T-helper 9 cell (primary cell): ENCODE results near the gene BRSK1.

ENCODE experiments used
- DNase-seq: peaks from one replicate; pipeline ENCODE4 v3.0.0-alpha.2; 2020

Gene BRSK1

DNA sequence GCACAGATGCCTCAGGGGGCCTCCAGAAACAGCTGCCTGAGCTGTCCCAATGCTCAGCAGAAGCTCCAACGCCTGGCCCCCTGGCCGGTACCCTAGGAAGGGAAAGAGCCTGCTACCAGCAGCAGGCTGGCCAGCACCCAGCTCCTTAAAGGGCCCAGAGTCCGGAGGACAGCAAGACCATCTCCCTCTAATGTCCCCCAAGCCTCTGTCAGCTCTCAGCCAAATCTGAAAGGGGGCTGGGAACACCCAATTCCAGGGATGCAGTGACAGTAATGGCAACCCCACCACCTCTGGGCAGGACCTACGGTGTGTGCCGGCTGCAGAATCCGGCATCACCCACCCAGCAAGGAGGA lies 29.2 kb upstream of the BRSK1 start:
- no peak for DNase-seq

DNA sequence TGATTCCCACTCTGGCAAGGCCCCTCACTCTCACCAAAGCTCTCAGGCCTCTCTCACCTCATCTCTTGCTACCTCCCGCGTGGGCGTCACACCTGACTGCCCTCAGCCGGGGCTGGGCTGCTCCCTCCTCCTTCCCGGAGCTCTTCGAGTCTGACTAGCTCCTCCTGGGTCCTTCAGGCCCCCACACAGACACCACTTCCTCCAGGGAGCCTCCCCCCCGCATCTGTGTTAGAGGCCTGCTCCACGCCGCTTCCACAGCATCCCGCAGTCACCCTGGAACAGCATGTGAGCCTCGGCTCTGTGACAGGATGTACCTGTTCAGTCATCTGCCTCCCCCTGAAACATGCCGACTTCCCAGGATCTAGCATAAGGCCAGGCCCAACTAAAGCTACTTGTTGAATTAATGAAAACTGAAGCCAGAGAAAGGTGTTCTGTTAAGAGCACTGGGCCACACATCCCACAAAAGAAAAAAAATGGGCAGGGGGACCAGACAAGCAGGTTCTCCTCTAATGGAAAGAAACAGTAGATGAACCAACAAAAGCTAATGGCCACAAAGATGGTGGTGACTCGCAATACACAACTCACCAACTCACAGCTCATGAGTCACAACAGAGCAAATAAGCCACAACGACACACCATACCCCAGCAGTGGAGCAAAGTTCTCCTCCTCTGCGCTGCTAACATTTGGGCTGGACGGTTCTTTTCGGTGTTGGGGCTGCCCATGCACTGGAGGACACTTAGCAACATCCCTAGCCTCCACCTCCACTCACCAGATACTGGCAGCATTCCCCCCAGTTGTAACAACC lies 28.0 kb upstream of the BRSK1 start:
- peak; percentile 22 for DNase-seq

DNA sequence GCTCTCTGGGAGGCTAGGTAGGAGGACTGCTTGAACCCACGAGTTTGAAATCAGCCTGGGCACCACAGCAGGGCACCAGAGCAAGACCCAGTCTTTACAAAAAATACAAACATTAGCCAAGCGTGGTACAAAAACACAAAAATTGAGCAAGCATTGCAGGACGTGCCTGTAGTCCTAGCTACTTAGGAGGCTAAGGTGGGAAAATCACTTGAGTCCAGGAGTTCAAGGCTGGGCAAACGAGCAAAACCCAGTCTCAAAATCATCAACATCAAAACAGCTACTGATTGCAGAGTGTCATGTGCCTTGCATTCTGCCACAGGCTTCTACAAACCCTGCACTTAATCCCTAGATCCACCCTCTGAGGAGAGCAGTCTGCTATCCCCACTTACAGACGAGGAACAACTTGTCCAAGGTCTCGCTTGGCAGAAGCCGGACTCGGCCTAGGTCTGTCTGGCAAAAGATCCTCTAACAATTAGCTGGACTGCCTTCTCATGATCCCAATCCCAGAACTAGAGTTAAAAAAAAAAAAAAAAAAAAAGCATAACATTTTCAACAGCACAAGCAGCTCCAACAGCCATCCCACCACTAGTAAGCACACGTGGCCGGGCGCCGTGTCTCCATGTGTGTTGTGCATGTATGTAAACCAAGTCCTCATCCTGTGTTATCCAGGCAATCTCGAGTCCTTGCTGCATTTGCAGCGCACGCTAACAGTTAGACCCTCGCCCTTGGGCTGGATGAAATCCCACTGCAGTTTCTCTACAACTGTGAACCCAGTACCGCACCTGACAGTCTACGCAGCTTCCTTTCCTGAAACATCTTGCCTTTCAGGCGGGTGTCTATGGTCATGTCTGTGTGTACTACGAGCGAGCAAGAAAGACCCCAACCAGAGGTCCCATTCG lies 27.0 kb upstream of the BRSK1 start:
- no peak for DNase-seq

DNA sequence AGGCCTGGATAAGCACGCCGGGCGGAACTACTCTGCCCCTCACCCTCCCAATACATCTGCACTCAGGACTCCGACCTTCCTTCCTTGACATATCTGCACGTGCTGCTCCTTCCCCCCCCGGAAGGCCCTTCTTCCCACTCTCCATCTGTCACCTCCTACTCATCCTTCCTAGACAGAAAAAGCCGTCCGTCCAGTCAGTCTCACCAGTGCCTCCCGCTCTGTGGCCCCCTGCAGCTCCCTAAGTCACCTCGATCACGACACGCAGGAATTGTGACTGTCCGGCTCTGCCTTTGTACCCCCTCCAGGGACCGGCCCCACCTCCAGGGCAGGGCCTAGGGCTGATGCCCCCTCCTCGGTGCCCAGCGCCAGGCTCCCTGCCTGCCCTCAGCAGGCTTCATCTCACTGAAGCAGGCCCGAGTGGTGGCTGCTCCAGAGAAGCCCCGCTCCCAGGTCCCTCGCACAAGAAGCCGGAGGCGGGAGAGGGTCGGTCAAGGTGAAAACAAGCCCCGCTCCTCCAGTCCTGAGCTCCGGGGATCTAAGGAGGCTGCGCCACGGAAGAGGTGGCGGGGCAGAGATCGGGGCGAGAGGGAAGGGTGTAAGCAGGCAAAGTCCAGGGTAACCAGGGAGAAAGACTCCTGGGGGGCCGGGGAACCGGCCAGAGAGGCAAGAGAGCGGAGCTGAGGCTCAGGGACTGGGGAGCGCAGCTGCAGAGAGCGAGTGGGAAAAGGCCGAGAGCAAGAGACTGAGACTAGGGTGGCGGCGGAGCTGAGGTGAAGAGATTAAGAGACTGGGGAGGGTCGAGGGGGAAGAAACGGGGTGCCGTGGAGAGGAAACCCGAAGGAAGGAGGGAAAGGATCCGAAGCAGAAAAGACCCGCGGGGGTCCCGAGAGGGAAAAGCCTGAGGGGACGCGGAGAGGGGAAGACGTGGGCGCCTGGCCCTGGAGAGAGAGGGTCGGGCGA lies 26.1 kb upstream of the BRSK1 start:
- DNase-seq, result peak; percentile 13

DNA sequence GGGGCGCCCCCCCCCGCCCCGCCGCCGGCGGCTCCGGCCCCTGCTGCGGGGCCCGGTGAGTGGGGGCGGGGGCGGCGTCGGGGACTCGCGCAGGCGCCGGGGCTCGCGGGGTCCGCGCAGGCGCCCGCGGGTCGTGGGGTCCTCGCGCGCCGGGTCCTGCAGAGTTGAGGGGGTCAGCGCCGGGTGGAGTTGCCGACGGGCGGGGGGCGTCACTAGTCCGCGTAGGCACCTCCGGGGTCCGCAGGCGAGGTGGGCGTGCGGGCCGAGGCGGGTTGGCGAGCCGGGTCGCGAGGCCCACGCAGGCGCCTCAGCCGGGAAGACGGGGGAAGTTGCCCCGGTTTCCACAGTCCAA lies 25.3 kb upstream of the BRSK1 start:
- DNase-seq, result peak; percentile 39

DNA sequence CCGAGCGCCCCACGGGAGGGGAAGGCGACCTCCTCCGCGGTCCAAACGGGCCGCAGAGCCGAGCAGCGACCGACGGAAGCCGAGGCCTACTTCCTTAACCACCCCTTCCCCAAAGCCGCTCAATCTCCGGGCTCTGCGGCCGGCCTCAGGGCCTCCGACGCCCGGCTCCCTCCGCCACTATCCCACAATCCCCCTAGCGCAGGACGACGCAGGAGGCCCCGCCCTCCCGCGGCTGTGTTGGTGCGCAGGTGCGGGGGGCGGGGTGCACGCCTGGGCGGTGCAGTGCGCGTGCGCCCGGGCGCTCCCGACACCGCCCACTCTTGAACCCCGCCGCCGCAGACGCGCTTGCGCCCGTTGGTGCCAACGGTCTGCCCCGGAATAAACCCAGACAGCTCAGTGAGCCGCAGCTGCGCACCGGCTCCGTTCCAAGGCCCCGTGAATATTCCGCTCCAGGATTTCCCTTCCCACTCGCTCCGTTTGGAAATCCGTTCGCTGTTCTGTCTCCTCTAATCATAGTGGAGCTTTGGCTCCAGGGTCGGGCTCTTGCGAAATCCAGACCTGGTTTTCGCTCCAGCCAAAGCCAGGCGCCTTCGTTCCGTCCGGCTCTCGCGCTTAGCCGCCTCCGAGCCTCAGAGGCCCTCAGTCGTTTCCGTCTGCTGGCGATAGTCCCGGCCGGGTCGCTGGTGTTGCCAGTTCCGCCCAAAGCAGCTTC lies 24.8 kb upstream of the BRSK1 start, which contains the start of gene PPP6R1:
Gene PPP6R1 (minus strand): TSS at position 190 of the 712 bp plus-strand sequence. CDS start 11,914 bp downstream, outside the sequence.
- DNase-seq, result peak; percentile 89

DNA sequence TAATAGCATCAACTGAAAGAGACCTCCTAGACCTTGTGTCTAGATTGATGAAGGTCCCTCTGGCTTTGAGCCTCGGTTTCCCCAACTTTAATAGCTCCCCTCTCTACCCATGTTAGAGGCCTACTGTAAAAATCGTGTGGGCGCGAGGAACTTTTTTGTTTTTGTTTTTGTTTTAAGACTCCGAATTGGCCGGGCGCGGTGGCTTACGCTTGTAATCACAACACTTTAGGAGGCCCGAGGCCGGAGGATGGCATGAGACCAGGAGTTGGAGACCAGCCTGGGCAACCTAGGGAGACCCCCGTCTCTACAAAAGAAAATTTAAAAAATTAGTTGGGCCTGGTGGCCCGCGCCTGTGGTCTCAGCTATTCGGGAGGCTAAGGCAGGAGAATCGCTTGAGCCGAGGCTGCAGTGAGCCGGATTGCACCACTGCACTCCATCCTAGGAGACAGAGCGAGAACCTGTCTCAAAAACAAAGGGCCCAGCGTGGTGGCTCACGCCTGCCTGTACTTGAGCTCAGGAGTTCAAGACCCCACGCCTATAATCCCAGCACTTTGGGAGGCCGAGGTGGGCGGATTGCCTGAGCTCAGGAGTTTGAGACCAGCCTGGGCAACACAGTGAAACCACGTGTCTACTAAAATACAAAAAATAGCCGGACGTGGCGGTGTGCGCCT lies 24.1 kb upstream of the BRSK1 start:
- DNase-seq, result no peak

DNA sequence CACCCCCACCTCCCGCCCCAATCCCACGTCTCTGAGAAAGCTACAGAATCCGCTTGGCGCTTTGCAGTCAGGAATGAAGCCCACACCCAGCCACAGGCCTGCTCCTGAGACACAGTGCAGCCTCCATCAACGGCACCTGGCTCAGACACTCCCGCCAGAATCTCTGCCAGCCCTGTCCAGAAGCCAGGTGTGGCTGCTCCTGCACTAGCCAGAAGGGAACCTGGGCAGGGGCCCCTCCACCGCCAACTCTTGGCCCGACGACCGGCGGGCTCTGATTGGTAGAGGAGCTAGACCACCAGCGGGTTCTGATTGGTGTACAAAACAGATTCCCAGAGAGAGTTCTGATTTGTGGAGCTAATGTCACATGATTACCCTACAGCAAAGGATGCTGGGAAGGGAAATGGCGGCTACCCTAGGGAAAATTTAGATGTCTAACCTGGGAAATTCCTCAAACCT lies 22.1 kb upstream of the BRSK1 start:
- no peak for DNase-seq

DNA sequence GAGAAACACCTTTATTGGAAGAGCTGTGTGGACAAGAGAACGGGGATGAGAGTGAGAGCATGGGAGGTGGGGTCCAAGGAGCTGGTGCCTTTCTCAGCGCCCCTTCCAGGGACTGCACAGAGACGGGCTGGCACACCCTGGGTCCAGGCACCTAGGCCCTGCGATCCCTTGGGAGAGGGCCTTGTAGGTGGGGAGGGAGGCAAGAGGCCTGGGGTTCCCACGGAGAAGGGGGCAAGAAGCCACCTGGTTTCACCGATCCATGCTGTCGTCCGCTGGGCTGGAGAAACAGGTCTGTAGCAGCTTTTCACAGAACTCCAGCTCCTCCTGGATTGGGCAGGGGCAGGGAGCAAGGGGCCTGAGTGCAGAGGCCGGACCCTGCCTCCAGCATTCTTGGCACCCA lies 21.4 kb upstream of the BRSK1 start:
- DNase-seq, result no peak

DNA sequence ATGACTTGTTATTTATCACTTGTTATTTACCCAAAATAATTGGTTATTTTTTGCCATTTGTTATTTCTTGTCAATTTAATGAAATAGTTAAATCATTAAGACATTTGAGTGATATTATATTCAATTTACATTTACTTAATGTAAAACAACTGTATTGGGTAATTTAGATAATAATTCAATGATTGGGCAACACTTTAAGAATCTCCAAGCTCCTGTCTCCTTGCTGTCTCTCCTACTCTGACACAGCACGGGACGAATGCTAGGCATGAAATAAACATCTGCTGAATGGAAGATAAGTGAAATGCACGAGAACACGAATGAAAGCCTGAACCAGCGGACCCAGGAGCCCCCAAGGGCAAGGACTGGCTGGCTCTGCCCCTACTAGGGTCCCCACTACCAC lies 19.3 kb upstream of the BRSK1 start:
- no peak for DNase-seq

DNA sequence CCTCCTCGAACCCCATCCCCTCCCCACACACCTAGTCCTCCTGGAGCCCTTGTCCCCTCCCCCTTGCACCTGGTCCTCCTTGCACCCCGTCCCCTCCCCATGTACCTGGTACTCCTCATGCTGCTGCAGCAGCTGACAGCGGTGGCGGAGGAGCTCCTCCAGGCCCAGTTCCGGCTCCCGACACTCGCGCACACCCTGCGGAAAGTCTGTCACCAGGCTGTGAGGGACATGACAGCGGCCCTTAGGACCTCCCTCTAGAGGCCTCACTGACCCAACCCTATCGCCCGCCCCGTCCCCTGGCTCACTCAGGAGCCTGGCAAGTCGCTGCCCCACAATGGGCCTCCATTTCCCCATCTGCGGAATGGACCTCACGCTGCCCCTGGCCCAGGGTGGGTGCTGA lies 18.6 kb upstream of the BRSK1 start:
- DNase-seq, result no peak

DNA sequence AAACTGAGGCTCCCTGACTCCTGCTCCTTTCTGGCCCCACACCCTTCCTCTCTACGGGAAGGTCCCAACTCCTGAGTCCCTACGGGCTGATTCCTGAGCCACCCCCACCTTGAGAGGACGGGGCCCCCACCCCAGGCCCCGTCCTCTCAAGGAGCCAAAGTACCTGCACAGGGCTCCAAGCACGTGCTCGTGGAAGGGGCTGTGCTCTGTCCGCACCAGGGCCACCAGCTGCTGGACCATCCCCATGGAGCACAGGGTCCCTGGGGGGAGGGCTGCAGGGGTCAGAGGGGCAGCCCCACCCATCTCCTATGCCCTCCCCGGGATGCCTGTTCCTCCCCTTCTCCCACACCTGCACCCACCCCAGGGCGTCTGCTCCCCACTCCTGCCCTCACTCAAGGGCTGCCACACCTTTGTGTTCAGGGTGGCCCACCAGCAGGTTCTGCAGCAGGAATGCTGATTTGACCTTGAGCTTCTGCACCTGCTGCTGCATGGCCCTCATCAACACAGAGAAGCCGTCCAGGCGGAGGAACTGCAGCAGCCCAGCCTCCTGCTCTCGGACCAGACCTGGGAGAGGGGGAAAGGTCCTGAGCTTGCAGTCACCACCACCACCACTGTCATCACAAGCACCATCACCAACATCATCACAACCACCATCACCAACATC lies 17.9 kb upstream of the BRSK1 start:
- no peak for DNase-seq

DNA sequence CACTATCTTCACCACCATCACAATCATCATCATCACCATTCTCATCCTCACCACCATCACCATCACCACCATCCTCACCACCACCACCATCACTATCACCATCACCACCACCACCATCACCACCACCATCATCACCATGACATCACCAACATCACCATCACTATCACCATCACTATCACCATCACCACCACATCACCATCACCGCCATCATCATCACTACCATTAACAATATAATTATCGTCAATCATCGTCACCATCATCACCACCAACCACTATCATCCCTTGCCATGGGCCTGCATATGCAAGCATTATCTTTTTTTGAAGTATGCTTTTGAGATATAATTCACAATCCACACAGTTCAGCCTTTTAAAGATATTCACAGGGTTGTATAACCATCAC lies 17.4 kb upstream of the BRSK1 start:
- DNase-seq, result no peak

DNA sequence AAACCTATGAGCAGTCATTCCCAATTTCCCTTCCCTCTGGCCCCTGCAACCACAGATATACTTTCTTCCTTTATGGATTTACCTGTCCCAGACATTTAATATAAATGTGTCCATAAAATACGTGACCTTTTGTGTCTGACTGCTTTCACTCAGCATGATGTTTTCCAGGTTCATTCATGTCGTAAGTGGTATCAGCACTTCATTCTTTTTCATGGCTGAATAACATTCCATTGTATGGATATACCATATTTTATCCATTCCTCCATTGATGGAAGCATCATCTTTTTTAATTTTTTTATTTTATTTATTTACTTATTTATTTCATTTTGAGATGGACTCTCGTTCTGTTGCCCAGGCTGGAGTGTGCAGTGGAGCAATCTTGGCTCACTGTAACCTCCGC lies 17.0 kb upstream of the BRSK1 start:
- DNase-seq, result no peak

DNA sequence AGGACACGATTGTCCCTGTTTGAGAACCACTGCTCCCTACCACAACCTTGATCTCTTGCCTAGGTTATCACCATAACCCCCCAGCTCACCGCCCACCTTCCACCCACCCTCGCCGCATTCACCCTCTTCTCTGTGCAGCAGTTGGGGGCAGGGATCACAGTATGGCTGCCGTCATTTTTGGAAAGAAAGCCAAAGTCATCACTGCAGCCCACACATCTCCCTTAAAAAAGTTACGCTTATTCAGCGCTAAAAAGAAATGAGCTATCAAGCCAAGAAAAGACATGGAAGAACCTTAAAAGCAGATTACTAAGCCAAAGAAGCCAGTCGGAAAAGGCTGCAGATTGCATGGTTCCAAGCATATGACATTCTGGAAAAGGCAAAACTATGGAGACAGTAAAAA lies 14.5 kb upstream of the BRSK1 start:
- no peak for DNase-seq

DNA sequence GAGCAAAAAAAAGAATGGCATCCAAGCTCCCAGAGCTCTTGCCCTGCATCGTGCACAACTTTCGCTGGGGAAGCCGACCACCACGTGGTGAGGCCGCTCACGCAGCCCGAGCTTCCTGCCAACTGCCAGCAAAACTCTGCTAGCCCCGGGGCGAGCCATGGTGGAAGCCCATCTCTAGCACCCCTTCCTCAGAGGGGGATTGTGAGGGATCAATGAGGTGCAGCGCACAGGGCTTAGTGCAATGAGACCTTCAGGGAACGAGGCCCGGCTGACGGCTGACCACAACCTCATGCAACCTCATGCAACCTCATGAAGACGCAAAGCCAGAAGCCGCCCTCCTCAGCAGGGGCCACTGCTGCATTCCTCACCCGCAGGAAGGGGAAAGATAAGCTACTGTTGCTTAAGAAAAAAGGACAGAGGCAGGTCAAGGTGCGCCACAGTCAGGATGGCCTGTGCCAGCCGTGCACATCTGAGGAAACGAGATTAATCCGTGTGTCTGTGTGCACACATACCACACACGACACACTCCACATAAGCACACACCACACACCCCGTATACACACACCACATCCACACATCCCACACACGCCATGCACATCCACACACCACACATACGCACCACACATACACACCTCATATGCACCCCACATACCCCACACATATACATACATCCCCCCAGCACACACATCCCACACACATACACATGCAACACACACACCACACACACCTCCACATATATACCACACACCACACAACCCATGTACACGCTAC lies 13.4 kb upstream of the BRSK1 start:
- no peak for DNase-seq

DNA sequence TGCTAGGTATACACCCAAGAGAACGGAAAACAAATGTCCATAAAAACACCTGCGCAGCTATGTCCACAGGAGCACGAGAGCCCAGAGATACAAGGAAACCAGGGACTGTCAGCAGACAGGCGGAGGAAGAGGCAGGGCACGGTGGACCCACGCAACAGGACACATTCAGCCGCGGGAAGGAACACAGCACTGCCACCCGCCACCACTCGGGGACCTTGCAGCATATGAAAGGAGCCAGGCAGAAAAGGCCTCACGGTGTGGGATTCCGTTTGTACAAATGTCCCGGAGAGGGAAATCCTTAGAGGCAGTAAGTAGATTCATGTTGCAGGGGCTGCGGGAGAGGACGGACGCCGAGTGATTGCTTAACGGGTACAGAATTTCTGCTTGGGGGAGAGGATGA lies 11.7 kb upstream of the BRSK1 start:
- DNase-seq, result no peak

DNA sequence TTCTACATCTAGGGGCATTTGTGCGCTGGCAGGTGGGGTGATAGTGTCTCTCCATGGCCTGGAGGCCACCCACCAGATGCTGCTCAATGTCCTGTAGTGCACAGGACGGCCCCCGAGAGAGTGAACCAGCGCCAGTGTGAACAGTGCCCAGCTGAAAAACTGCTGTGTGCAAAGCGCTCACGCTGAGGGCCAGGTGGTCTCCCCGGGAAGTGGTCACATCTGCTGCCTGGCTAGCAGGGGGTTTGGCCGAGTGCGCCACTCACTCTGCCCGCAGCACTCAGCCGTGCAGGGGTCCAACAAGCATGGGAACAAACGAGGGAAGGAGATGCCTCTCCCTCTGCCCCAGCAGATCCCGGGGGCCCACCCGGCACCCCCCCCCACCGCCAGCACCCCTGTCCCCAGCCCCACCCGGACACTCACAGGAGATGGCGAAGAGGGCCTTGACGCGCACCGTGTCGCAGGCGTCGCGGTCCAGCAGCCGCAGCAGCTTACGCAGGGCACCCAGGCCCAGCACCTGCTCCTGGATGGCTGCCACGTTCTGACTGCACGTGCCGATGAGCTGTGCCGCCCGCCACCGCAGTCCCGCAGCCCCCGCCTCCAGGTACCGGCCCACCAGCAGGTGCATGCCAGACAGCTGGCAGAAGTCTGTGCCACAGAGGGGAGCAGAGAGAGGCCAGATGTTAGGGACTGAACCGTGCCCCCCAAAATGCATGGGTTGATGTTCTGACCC lies 9.7 kb upstream of the BRSK1 start:
- DNase-seq, result no peak
